ENCODE results near the gene COL15A1. TPM values are rescaled to one million over a fixed set of nuclear protein-coding genes. Genes with fewer than 3 reads are reported as not detected.

The COL15A1 gene
- total RNA-seq, 4 donors from 2014 or later = 25.8 to 55.3 (median 36.0) TPM

DNA sequence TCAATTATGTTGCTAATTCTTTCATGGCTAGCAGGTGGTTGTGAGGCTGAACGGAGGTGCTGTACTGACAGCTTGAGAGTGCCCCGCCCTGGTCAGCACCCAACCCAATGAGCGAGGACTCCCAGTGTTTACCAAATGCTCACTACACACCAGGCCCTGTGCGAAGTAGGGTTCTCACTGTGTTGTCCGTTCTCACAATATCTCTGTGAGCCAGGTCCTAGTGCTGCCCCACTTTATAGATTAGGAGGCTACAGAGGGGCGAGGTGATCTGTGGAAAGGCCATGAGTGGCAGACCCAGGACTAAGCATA, 28.2 kb downstream of the COL15A1 start:
- Histone ChIP-seq H3K27me3 (no peaks in the 10 kb centered on the region), H3K4me1 (peaks cover 0 to 81% (median 36%) of the 10 kb centered on the region in 4 donors), H3K9me3 (no peaks in the 10 kb centered on the region), H3K27ac (peak overlapping the region; percentile 79 to 93 (median 88)), H3K4me3 (no peak overlapping the region), H3K36me3 (no peaks in the 10 kb centered on the region)
- TF ChIP-seq POLR2A (IDR thresholded peaks at IDR 0.05) (no peak), EP300 (IDR thresholded peaks at IDR 0.05) (no peak)
- TF ChIP-seq, protein P1, sequence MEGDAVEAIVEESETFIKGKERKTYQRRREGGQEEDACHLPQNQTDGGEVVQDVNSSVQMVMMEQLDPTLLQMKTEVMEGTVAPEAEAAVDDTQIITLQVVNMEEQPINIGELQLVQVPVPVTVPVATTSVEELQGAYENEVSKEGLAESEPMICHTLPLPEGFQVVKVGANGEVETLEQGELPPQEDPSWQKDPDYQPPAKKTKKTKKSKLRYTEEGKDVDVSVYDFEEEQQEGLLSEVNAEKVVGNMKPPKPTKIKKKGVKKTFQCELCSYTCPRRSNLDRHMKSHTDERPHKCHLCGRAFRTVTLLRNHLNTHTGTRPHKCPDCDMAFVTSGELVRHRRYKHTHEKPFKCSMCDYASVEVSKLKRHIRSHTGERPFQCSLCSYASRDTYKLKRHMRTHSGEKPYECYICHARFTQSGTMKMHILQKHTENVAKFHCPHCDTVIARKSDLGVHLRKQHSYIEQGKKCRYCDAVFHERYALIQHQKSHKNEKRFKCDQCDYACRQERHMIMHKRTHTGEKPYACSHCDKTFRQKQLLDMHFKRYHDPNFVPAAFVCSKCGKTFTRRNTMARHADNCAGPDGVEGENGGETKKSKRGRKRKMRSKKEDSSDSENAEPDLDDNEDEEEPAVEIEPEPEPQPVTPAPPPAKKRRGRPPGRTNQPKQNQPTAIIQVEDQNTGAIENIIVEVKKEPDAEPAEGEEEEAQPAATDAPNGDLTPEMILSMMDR (IDR thresholded peaks at IDR 0.05) = no peak
- WGBS, 2 donors = 68 to 86% methylated on average over 6 of the region's 6 CpGs
- DNase-seq (ENCODE audit: low spot score in 2 of 2) = no peak

DNA sequence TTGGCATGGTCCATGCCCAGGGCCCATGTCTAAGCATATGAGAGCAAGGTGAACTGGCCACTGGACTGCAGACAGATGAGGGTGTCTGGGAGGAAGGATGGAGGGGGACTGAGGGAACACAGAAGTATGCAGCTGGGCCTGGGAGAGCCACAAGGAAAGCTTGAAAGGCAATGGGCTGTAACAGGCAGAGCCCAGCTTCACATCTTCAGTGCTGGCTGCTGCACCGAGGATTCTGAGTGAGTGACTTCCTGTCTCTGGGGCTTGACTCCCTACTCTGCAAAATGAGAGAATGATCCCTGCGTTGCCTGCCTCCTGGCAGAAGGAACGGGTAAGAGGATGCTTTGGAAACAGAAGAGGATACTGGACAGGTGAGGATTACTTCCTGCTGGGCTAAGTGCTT, 29.0 kb downstream of the COL15A1 start:
- H3K9me3 ChIP-seq = no peaks in the 10 kb centered on the region
- H3K27ac ChIP-seq = peak overlapping the region; percentile 79 to 93 (median 88)
- no peaks in the 10 kb centered on the region for H3K27me3 ChIP-seq
- H3K4me1 ChIP-seq = peaks cover 0 to 83% (median 36%) of the 10 kb centered on the region in 4 donors
- no peak for DNase-seq (ENCODE audit: low spot score in 2 of 2)
- H3K4me3 ChIP-seq = no peak overlapping the region
- TF ChIP-seq EP300 (IDR thresholded peaks at IDR 0.05) (no peak), POLR2A (IDR thresholded peaks at IDR 0.05) (no peak)
- TF ChIP-seq, protein P1 (IDR thresholded peaks at IDR 0.05) = no peak
- no peaks in the 10 kb centered on the region for H3K36me3 ChIP-seq
- WGBS, 2 donors = 32 to 34% methylated on average over 3 of the region's 3 CpGs

DNA sequence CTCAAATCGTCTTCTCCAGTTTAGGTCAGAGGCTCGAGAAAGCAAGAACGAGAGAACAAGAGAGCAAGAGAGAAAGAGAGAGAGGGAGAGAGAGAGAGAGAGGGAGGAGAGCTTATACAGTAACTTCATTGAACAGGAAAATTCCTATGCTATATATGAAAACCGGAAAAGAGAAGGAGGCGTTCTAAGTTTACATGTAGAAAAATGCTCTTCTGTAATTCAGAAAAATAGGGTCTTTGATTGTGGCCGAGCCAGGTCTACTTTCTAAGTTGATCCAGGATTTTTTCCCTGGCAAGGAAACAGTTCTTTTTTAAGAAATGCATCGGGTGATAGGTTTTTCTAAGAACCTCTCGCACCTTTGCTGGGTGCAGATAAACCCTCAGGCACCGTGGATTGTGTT, 29.5 kb downstream of the COL15A1 start:
- no peaks in the 10 kb centered on the region for H3K36me3 ChIP-seq
- no peaks in the 10 kb centered on the region for H3K9me3 ChIP-seq
- TF ChIP-seq, protein P1 (IDR thresholded peaks at IDR 0.05) = no peak
- TF ChIP-seq POLR2A (IDR thresholded peaks at IDR 0.05) (no peak), EP300 (IDR thresholded peaks at IDR 0.05) (no peak)
- H3K4me3 ChIP-seq = no peak overlapping the region
- DNase-seq (ENCODE audit: low spot score in 2 of 2) = no peak
- no peaks in the 10 kb centered on the region for H3K27me3 ChIP-seq
- 28 to 38% methylated on average over 9 of the region's 9 CpGs for WGBS, 2 donors
- H3K4me1 ChIP-seq = peaks cover 0 to 86% (median 36%) of the 10 kb centered on the region in 4 donors
- H3K27ac ChIP-seq = peak overlapping the region; percentile 79 to 93 (median 88)

DNA sequence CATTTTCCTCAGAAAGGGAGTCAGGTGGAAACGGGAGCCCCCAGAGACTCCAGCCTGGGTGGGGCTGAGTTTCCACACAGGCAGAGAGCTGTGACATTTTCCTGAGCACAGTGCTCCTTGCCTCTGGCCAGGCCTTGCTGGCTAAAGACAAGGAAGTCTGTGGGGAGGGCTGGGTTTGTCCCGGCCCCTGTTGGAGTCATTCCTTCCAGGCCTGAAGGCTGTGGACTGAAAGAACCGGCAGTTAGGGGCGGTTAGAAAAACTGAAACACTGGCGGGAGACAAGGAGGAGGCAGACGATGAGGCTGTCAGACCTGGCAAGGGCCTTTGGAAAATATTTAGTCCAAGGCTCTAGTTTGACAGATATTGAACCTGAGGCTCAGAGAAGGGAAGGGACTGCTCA, 29.9 kb downstream of the COL15A1 start:
- DNase-seq (ENCODE audit: low spot score in 2 of 2) = peak in 1 of 2 donors; percentile 40
- Histone ChIP-seq H3K4me3 (no peak overlapping the region), H3K4me1 (peaks cover 0 to 90% (median 36%) of the 10 kb centered on the region in 4 donors), H3K36me3 (no peaks in the 10 kb centered on the region), H3K9me3 (no peaks in the 10 kb centered on the region), H3K27me3 (no peaks in the 10 kb centered on the region), H3K27ac (peak overlapping the region; percentile 79 to 93 (median 88))
- WGBS, 2 donors = 45 to 47% methylated on average over 6 of the region's 6 CpGs
- TF ChIP-seq POLR2A (IDR thresholded peaks at IDR 0.05) (no peak), EP300 (IDR thresholded peaks at IDR 0.05) (peak in 1 of 2 donors; percentile 30)
- TF ChIP-seq, protein P1 (IDR thresholded peaks at IDR 0.05) = no peak

DNA sequence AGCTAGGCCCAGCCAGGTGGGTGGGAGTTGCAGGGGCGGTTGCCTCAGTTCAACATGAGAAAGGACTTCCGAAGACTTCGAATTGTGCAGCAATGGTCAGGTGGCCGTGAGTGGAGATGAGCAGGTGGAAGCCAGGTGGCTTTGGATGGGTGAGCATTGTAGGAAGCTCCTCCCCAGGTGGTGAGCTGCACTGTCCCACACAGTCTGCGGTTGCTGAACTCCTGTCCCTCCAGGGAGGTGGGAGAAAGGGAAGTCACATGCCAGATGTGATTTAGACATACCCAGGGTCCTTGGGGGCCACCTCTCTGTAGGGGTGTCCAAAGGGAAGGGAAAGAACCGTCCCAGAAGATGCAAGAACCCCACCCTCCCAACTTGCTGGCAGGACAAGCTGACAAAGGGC, 30.4 kb downstream of the COL15A1 start:
- WGBS, 2 donors = 74 to 82% methylated on average over 6 of the region's 6 CpGs
- H3K27me3 ChIP-seq = no peaks in the 10 kb centered on the region
- TF ChIP-seq, protein P1 (IDR thresholded peaks at IDR 0.05) = no peak
- no peak for TF ChIP-seq POLR2A (IDR thresholded peaks at IDR 0.05)
- TF ChIP-seq EP300 (IDR thresholded peaks at IDR 0.05) = no peak
- no peak for DNase-seq (ENCODE audit: low spot score in 2 of 2)
- H3K9me3 ChIP-seq = no peaks in the 10 kb centered on the region
- H3K27ac ChIP-seq = peak overlapping the region; percentile 79 to 93 (median 88)
- no peak overlapping the region for H3K4me3 ChIP-seq
- H3K36me3 ChIP-seq = no peaks in the 10 kb centered on the region
- H3K4me1 ChIP-seq = peaks cover 0 to 93% (median 36%) of the 10 kb centered on the region in 4 donors

Data from tibial nerve (tissue), 4 donors.